GM23248 (cell line): ENCODE measurements around the gene VILL. TPM values are rescaled to one million over a fixed set of nuclear protein-coding genes. Genes with fewer than 3 reads are reported as not detected.
A peak's percentile ranks its signal among the peaks of the same experiment; 100 is the strongest.

Source experiments
- DNase-seq: peaks from one replicate; pipeline ENCODE4 v3.0.0-alpha.2; 2015
- H2AFZ ChIP-seq: fragments of 200-600 bp; sonication (generic); 2 replicates; pipeline ENCODE4 v1.6.1; 2016; ENCODE audit warnings: antibody characterized with exemption
- H3F3A ChIP-seq: fragments of 200-600 bp; sonication (generic); 2 replicates; pipeline ENCODE4 v1.6.1; 2016; ENCODE audit warnings: mild to moderate bottlenecking, antibody characterized with exemption, mixed run types; ENCODE audit not compliant: insufficient read depth
- H3K27ac ChIP-seq: fragments of 200-600 bp; sonication (generic); 2 replicates; pipeline ENCODE4 v1.5.1; 2016; ENCODE audit warnings: mild to moderate bottlenecking
- H3K27me3 ChIP-seq: fragments of 200-600 bp; sonication (generic); replicated peaks from 2 replicates; pipeline ENCODE4 v1.6.1; 2016; ENCODE audit warnings: mild to moderate bottlenecking; ENCODE audit not compliant: insufficient read depth
- H3K36me3 ChIP-seq: fragments of 200-600 bp; sonication (generic); 2 replicates; pipeline ENCODE4 v1.6.1; 2016; ENCODE audit warnings: low read depth, mild to moderate bottlenecking
- H3K4me1 ChIP-seq: fragments of 200-600 bp; sonication (generic); 2 replicates; pipeline ENCODE4 v1.6.1; 2016; ENCODE audit warnings: mild to moderate bottlenecking; ENCODE audit not compliant: insufficient read depth
- H3K4me2 ChIP-seq: fragments of 200-600 bp; sonication (generic); one replicate; pipeline ENCODE4 v1.6.1; 2016; ENCODE audit warnings: mild to moderate bottlenecking; ENCODE audit not compliant: unreplicated experiment
- H3K4me3 ChIP-seq: fragments of 200-600 bp; sonication (generic); 2 replicates; pipeline ENCODE4 v1.5.1; 2016; ENCODE audit warnings: mild to moderate bottlenecking
- H3K79me2 ChIP-seq: fragments of 200-600 bp; sonication (generic); 2 replicates; pipeline ENCODE4 v1.6.1; 2016; ENCODE audit warnings: mild to moderate bottlenecking; ENCODE audit not compliant: insufficient read depth
- H3K9ac ChIP-seq: fragments of 200-600 bp; sonication (generic); 2 replicates; pipeline ENCODE4 v1.6.1; 2016; ENCODE audit warnings: mild to moderate bottlenecking
- H3K9me2 ChIP-seq: fragments of 200-600 bp; sonication (generic); 2 replicates; pipeline ENCODE4 v1.6.1; 2016; ENCODE audit warnings: mixed run types, mild to moderate bottlenecking, moderate library complexity; ENCODE audit not compliant: insufficient read depth
- H3K9me3 ChIP-seq: fragments of 200-600 bp; sonication (generic); one replicate; pipeline ENCODE4 v1.6.1; 2017; ENCODE audit warnings: low read depth
- H4K20me1 ChIP-seq: fragments of 200-600 bp; sonication (generic); 2 replicates; pipeline ENCODE4 v1.6.0; 2016; ENCODE audit not compliant: insufficient read depth
- EZH2 ChIP-seq: fragments of 200-600 bp; sonication (generic); IDR thresholded peaks from 2 replicates; pipeline ENCODE4 v1.6.1; 2018; ENCODE audit warnings: antibody characterized with exemption, mild to moderate bottlenecking; ENCODE audit not compliant: insufficient read depth, poor library complexity, severe bottlenecking
- EZH2phosphoT487 ChIP-seq: fragments of 200-600 bp; sonication (generic); IDR thresholded peaks from 2 replicates; pipeline ENCODE4 v1.6.1; 2018; ENCODE audit warnings: antibody characterized with exemption, moderate library complexity, mild to moderate bottlenecking, low read depth; ENCODE audit not compliant: insufficient read depth
- WGBS, 2 experiments: methylation state at CpG; one replicate each; pipeline ENCODE4 v1.1.6; 2015 to 2017; ENCODE audit warnings: low lambda C conversion rate in 2 of 2, low coverage in 1 of 2; ENCODE audit errors: missing lambda C conversion rate in 2 of 2; 5-methylcytosine and 5-hydroxymethylcytosine counted together
- in situ Hi-C: fragments of 300-500 bp; cut with MboI; formaldehyde crosslinking; loops from 2 replicates; pipeline ENCODE4 v1.15.0; 2020
- polyA plus RNA-seq: library from polyadenylated mRNA; unstranded; fragments of >200 nt; fragmentation: Nextera tagmentation; extraction: Ambion mirVana; gene quantifications from 2 replicates; pipeline ENCODE4 v1.2.1, GENCODE V29; 2016
- total RNA-seq: library from RNA; depleted of rRNA; stranded (reverse); fragments of >200 nt; shearing (Covaris generic); gene quantifications from 2 replicates; pipeline ENCODE4 v1.2.3, GENCODE V29; 2014

The VILL gene
- total and polyA plus RNA-seq, 2 experiments from 2014 or later, result 2.8 to 12.4 TPM

DNA sequence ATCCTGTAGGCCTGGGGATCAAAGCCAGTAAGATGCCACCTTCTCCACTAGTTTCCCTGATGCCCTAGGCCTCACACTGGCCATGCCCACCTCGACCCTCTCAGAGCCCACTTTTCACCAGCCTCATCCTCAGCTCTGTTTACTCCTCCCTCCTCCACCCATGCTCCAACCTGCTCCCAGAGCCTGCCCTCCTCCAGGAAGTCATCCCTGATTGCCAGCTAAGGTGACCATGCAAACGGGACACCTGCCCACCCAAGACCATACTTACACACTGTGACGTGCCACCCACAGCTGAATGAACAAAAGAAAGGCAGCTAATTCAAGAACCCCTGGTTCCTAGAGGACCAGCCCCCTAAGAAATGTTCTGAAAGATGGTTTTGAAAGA lies 29.7 kb downstream of the VILL start:
- Histone ChIP-seq H2AFZ (no peak overlapping the region), H4K20me1 (no peaks in the 10 kb centered on the region), H3K4me1 (peaks cover under 1% of the 10 kb centered on the region), H3K9ac (no peak overlapping the region), H3K9me3 (no peaks in the 10 kb centered on the region), H3K36me3 (peaks cover 1% of the 10 kb centered on the region), H3K27me3 (no peaks in the 10 kb centered on the region), H3K9me2 (no peaks in the 10 kb centered on the region), H3K4me3 (no peak overlapping the region), H3K79me2 (no peaks in the 10 kb centered on the region), H3K27ac (no peak overlapping the region), H3F3A (peaks cover under 1% of the 10 kb centered on the region), H3K4me2 (no peak overlapping the region)
- in situ Hi-C loops, result no loop called here
- DNase-seq, result no peak
- 71 to 73% methylated on average over 3 of the region's 3 CpGs for WGBS, 2 experiments
- TF ChIP-seq EZH2 (no peak), EZH2phosphoT487 (no peak)

DNA sequence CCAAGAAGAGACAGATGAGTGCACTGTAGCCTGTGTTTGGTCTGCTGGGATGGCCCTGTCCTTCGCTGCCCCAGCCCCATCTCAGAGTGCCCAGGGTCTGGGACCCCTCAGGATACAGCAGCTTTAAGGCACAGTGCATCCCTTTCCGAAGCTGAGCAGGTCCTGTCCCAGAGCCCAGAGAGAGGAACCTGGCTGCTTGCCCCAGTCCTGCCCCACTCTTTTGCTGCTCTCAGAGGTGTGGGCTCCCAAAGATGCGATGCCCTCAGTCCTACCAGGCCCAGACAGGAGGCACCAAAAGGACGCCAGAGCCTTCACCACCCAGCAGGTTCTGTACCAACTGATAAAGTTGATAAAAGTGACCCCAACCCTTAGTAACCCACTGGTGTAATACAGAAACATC lies 30.6 kb downstream of the VILL start:
- no peak overlapping the region for H3K4me2 ChIP-seq
- H2AFZ ChIP-seq, result no peak overlapping the region
- no peak overlapping the region for H3K9ac ChIP-seq
- in situ Hi-C loops, result no loop called here
- WGBS, 2 experiments, result 88% methylated on average over 4 of the region's 4 CpGs
- H3K4me1 ChIP-seq, result peaks cover 9% of the 10 kb centered on the region
- TF ChIP-seq EZH2 (no peak), EZH2phosphoT487 (no peak)
- no peaks in the 10 kb centered on the region for H3K79me2 ChIP-seq
- H3K4me3 ChIP-seq, result no peak overlapping the region
- peaks cover 9% of the 10 kb centered on the region for H3F3A ChIP-seq
- no peak for DNase-seq
- H3K9me3 ChIP-seq, result no peaks in the 10 kb centered on the region
- no peak overlapping the region for H3K27ac ChIP-seq
- no peaks in the 10 kb centered on the region for H3K27me3 ChIP-seq
- no peaks in the 10 kb centered on the region for H3K9me2 ChIP-seq
- no peaks in the 10 kb centered on the region; the same call in 1 of the 2 replicates for H3K36me3 ChIP-seq
- H4K20me1 ChIP-seq, result no peaks in the 10 kb centered on the region

DNA sequence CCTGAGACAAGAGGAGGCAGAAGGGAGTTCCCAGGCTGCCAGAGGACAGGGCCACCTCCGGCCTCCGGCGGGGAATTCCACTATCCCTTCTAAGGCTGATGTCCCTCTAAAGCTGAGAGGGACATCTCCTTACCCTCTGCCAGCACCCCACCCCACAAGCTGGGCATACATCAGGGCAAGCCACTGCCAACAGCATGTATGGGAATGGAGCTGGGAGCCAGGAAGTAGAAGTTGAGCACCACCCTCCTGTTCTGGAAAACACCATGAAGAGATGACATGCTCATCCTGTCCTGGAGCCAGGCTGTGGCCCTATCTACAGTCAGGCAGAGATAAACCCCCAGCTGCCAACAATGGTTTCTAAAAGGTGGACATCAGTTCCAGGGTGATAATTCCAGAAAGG lies 31.7 kb downstream of the VILL start:
- Histone ChIP-seq H3K27ac (no peak overlapping the region), H4K20me1 (no peaks in the 10 kb centered on the region), H3F3A (peaks cover 10% of the 10 kb centered on the region), H3K9me3 (no peaks in the 10 kb centered on the region), H3K4me1 (peaks cover 10% of the 10 kb centered on the region), H2AFZ (no peak overlapping the region), H3K4me2 (no peak overlapping the region), H3K9me2 (no peaks in the 10 kb centered on the region), H3K4me3 (no peak overlapping the region), H3K79me2 (no peaks in the 10 kb centered on the region), H3K36me3 (no peaks in the 10 kb centered on the region), H3K9ac (no peak overlapping the region), H3K27me3 (no peaks in the 10 kb centered on the region)
- WGBS, 2 experiments, result 70 to 77% methylated on average over 3 of the region's 3 CpGs
- DNase-seq, result no peak
- in situ Hi-C loops, result no loop called here
- TF ChIP-seq EZH2phosphoT487 (no peak), EZH2 (no peak)

DNA sequence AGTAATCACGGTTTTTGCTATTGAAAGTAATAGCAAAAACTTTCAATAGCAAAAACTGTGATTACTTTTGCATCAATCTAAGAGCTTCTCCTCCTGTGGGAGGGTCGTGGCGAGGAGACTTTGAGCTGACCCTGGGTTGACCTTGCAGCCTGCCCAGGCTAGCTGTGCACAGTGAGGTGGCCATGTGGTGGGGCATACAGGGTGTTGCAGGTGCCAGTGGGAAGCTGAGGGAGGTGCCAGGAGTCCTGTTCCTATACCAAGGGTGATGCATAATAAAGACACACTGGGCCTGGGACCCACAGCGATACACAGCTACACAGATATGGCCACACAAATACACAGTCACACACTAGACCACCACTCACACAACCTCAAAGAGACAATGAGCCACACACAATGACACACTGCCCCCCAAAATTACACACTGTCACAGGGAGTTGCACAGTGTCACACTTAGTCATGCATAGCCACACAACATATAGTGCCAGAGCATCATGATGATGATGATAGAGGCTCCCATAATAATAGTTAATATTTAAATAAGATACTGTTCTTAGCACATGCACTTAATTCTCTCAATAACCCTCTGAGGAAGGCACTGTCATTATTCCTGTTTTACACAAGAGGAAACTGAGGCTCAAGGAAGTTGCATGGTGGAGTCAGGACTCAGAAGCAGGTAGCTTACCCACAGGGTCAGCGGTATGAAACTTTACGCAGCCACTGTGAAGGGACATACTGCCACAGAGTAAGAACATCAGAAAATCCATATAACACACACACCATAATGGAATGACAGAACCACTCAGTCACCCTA lies 32.5 kb downstream of the VILL start:
- no peaks in the 10 kb centered on the region for H3K36me3 ChIP-seq
- H3K4me3 ChIP-seq, result no peak overlapping the region
- in situ Hi-C loops, result no loop called here
- H2AFZ ChIP-seq, result peak overlapping the region; percentile 81; the same call in 1 of the 2 replicates
- H3K79me2 ChIP-seq, result no peaks in the 10 kb centered on the region
- no peak overlapping the region for H3K27ac ChIP-seq
- TF ChIP-seq EZH2, result no peak
- no peak for TF ChIP-seq EZH2phosphoT487
- no peak overlapping the region for H3K4me2 ChIP-seq
- DNase-seq, result no peak
- peaks cover 10% of the 10 kb centered on the region for H3F3A ChIP-seq
- no peaks in the 10 kb centered on the region for H3K9me3 ChIP-seq
- H3K9me2 ChIP-seq, result no peaks in the 10 kb centered on the region
- no peaks in the 10 kb centered on the region for H3K27me3 ChIP-seq
- no peak overlapping the region for H3K9ac ChIP-seq
- no peaks in the 10 kb centered on the region for H4K20me1 ChIP-seq
- peaks cover 10% of the 10 kb centered on the region for H3K4me1 ChIP-seq
- WGBS, 2 experiments, result 71 to 76% methylated on average over 6 of the region's 6 CpGs
